A673 (cell line): ENCODE data around the gene AGPAT3. TPM values are rescaled to one million over a fixed set of nuclear protein-coding genes. Genes with fewer than 3 reads are reported as not detected.

ENCODE experiments used
- BruUV-seq: library from RNA; stranded (reverse); fragments of 400-500 nt; replicated peaks from 2 replicates; lab custom pipeline; 2021; lab: Mats Ljungman, UMichigan
- CTCF ChIA-PET: fragments of 300-600 bp; sonication (Branson Sonifier 250); formaldehyde crosslinking; loops from one replicate; lab custom pipeline; 2022; ENCODE audit warnings: antibody characterized with exemption; lab: Charles Lee
- POLR2A ChIA-PET: fragments of 300-600 bp; sonication (Branson Sonifier 250); formaldehyde crosslinking; loops from one replicate; lab custom pipeline; 2022; ENCODE audit warnings: antibody characterized with exemption; ENCODE audit not compliant: low non-redundant PET; lab: Charles Lee
- DNase-seq: peaks from one replicate; pipeline ENCODE4 v3.0.0-alpha.2; 2015; ENCODE audit warnings: low spot score
- H3K27ac ChIP-seq: fragments of 200-600 bp; sonication (generic); 2 replicates; pipeline ENCODE4 v1.5.1; 2016; ENCODE audit warnings: mixed run types, low read depth, mild to moderate bottlenecking, mixed read lengths, antibody characterized with exemption, low read length; ENCODE audit not compliant: poor library complexity, severe bottlenecking
- H3K27me3 ChIP-seq: fragments of 200-600 bp; sonication (generic); replicated peaks from 2 replicates; pipeline ENCODE4 v1.6.1; 2017; ENCODE audit warnings: mixed run types, low read depth, mild to moderate bottlenecking, mixed read lengths, antibody characterized with exemption, low read length; ENCODE audit not compliant: insufficient read depth, poor library complexity
- H3K36me3 ChIP-seq: fragments of 200-600 bp; sonication (generic); 2 replicates; pipeline ENCODE4 v1.6.1; 2016; ENCODE audit warnings: mixed run types, mild to moderate bottlenecking, mixed read lengths, antibody characterized with exemption, low read length; ENCODE audit not compliant: insufficient read depth, poor library complexity, severe bottlenecking
- H3K4me1 ChIP-seq: fragments of 200-600 bp; sonication (generic); 2 replicates; pipeline ENCODE4 v1.6.1; 2017; ENCODE audit warnings: mixed run types, mild to moderate bottlenecking, mixed read lengths, antibody characterized with exemption, low read length; ENCODE audit not compliant: insufficient read depth, poor library complexity, severe bottlenecking
- H3K4me3 ChIP-seq: fragments of 200-600 bp; sonication (generic); 2 replicates; pipeline ENCODE4 v1.5.1; 2016; ENCODE audit warnings: low read depth, mixed run types, mild to moderate bottlenecking, mixed read lengths, low read length; ENCODE audit not compliant: poor library complexity, severe bottlenecking
- H3K9me3 ChIP-seq: fragments of 200-600 bp; sonication (generic); 2 replicates; pipeline ENCODE4 v1.6.1; 2016; ENCODE audit warnings: mixed run types, low read depth, mild to moderate bottlenecking, mixed read lengths, antibody characterized with exemption, low read length; ENCODE audit not compliant: poor library complexity, severe bottlenecking
- CTCF ChIP-seq: fragments of 300-800, 200-600 bp; sonication (generic); conservative IDR thresholded peaks from 2 replicates; pipeline ENCODE4 v1.5.1; 2017; ENCODE audit warnings: low read depth, mild to moderate bottlenecking, antibody characterized with exemption, low read length, moderate library complexity, mixed read lengths
- EZH2 ChIP-seq: fragments of 200-600 bp; sonication (generic); IDR thresholded peaks from 2 replicates; pipeline ENCODE4 v1.6.1; 2017; ENCODE audit warnings: borderline replicate concordance, low read depth, mild to moderate bottlenecking, mixed read lengths, antibody characterized with exemption, low read length; ENCODE audit not compliant: poor library complexity, severe bottlenecking
- intact Hi-C: fragments of 100-400 bp; cut with micrococcal nuclease; formaldehyde crosslinking; loops from one replicate; pipeline ENCODE4 v1.10.0; 2022; ENCODE audit not compliant: unreplicated experiment
- total RNA-seq: library from RNA; stranded (reverse); gene quantifications from 2 replicates; pipeline ENCODE4 v1.2.3, GENCODE V29; 2021

Gene AGPAT3
- total RNA-seq, 1 experiment from 2014 or later = 69.6 TPM

GRCh38 chr21:43921979-43922945 lies 57.2 kb downstream of the AGPAT3 start:
- no peak for TF ChIP-seq CTCF
- TF ChIP-seq EZH2 = no peak
- no peaks in the 10 kb centered on the region for H3K27me3 ChIP-seq
- intact Hi-C loops = loop anchor here (10.0 kb wide), 1 partner anchor 57 kb away; the partner anchor contains the start of gene AGPAT3
- CTCF ChIA-PET = interaction anchor here (1.0 kb wide), 1 partner anchor 16 kb away, joined by 5 read pairs; no protein-coding TSS in a partner anchor
- H3K4me3 ChIP-seq = no peak overlapping the region
- peaks cover 23% of the 10 kb centered on the region for H3K4me1 ChIP-seq
- H3K36me3 ChIP-seq = no peaks in the 10 kb centered on the region
- no peaks in the 10 kb centered on the region for H3K9me3 ChIP-seq
- POLR2A ChIA-PET = no interaction called here
- H3K27ac ChIP-seq = peak overlapping the region; percentile 60
- DNase-seq = no peak
- no TSS peak for BruUV-seq

DNA sequence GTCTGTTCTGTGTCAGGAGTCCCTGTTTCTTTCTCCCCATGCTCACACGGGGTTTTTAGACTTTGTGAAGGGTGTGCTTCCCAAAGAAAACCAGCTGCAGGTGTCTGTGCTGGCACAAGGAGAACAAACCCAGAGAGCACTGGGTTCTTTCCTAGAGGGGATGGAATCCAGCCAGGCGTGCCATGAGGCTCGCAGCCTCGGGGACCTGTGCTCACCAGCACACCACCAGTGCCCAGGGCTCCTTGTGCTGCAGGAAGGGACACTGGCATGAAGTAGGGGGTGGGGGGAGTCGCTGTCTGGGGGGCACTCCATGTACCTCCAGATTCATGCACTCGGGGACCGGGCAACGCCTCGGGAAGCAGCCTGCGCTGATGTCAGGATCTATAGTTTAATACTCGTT lies 57.9 kb downstream of the AGPAT3 start:
- H3K9me3 ChIP-seq = no peaks in the 10 kb centered on the region
- no peaks in the 10 kb centered on the region for H3K36me3 ChIP-seq
- no peaks in the 10 kb centered on the region for H3K27me3 ChIP-seq
- no peak for DNase-seq
- intact Hi-C loops = loop anchor here (10.0 kb wide), 1 partner anchor 58 kb away; the partner anchor contains the start of gene AGPAT3
- TF ChIP-seq CTCF (no peak), EZH2 (no peak)
- no peak overlapping the region for H3K4me3 ChIP-seq
- ChIA-PET POLR2A (interaction anchor here (0.5 kb wide), 1 partner anchor 209 kb away, joined by 8 read pairs; no protein-coding TSS in a partner anchor), CTCF (no interaction called here)
- peaks cover 23% of the 10 kb centered on the region for H3K4me1 ChIP-seq
- BruUV-seq = no TSS peak
- peak overlapping the region; percentile 60 for H3K27ac ChIP-seq

DNA sequence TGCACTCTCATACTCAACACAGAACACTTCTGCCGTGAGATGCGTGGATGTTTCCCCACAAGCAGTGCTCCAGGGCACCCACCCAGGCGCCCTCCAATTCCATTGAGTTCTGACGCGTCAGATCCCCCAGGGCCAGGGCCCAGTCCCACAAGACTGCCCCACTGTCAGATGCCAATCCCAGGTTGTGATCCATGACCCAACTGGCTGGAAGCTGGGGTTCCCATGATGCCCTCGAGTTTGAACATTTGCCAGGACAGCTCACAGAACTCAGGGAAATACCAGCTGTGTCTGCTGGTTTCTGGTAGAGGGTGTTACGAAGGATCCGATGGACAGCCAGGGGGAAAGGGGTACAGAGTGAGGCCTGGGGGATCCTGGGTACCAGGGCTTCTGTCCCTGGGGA lies 58.4 kb downstream of the AGPAT3 start:
- intact Hi-C loops = loop anchor here (10.0 kb wide), 1 partner anchor 59 kb away; the partner anchor contains the start of gene AGPAT3
- Histone ChIP-seq H3K27me3 (no peaks in the 10 kb centered on the region), H3K27ac (no peak overlapping the region), H3K36me3 (no peaks in the 10 kb centered on the region), H3K4me3 (no peak overlapping the region), H3K4me1 (peaks cover 23% of the 10 kb centered on the region), H3K9me3 (no peaks in the 10 kb centered on the region)
- BruUV-seq = no TSS peak
- ChIA-PET CTCF (no interaction called here), POLR2A (interaction anchor here (0.5 kb wide), 1 partner anchor 210 kb away, joined by 8 read pairs; no protein-coding TSS in a partner anchor)
- no peak for TF ChIP-seq CTCF
- no peak for TF ChIP-seq EZH2
- no peak for DNase-seq
